ENCODE measurements around the gene ZC3H18.

DNA sequence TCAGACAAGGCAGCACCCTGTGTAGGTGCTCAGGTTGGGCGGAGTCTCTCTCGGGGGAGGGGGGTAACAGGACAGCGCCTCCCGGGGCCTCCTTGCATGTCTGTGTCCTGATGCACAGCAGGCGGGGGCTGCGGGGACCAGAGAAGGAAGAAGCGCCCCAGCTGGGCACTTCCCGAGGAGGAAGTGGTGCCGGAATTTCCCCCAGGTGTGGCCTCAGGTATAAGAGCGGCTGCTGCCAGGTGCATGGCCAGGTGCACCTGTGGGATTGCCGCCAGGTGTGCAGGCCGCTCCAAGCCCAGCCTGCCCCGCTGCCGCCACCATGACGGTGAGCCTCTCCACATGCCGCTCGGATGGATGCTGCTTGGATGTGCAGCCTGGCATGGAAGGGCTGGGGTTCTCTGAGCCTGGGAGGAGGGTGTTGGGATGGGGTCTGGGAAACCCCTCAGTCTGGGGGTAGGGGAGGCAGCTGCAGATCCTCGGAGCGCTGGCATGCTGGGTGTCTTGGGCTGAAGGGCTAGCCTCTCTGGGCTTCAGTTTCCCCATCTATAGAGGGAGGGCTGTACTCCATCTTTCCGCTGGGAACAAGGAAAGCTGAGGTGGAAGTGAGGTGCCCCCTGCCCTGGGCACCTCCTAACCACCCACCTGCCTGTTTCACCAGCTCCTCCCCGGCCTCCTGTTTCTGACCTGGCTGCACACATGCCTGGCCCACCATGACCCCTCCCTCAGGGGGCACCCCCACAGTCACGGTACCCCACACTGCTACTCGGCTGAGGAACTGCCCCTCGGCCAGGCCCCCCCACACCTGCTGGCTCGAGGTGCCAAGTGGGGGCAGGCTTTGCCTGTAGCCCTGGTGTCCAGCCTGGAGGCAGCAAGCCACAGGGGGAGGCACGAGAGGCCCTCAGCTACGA lies 68.4 kb downstream of the ZC3H18 start, which contains the start of gene IL17C:
- TF ChIP-seq EZH2 (IDR thresholded peaks at IDR 0.05) (no peak), POLR2AphosphoS5 (IDR thresholded peaks at IDR 0.05; ENCODE audit: borderline replicate concordance, low read depth, low read length) (no peak)
